Measurements from ENCODE around the gene CCN6.
A peak's percentile ranks its signal among the peaks of the same experiment; 100 is the strongest.

DNA sequence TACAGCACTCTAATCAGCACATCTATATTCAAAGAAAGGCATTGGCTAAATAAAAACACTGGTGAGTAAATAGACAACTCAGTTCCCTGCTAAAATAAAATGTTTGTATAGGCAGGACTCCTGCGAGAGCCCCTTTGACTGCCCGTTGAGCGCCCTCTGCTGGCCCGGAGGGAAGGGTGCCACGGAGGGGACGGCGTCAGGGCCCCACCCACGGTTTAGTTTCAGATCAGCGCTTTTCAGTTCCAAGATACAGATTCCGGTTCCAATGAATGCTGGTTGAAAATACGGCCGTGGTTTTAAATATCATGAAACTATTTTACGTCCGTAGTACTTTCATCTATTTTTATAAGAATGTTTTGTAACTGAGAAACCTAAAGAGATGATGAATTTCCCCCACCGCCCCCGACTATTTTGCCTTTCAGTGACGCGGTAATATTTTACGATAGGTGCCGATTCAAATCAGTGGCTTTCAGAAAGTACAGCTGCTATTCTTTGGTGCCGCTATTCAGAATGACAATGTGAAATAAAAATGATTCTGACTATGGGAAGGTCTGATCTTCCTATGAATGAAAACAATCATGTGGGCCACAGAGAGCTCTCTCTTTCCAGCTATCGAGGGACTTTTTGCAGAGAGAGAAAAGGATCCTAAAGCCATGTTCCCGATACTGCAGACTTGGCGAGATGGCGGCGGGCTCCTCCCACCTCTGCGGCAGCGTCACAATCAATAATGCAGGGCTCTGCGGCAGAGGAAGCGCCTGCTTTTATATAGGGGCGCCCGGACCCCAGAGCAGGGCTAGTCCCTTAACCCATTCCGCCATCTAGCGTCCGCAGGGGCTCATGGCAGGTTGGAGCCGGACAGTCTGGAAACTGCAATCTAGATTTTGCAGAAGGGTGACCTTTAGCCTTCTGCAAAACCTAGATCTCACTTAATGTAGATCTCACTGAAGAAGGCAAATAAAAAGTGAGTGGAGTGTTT lies 10.6 kb upstream of the CCN6 start:
- TF ChIP-seq, protein P1, sequence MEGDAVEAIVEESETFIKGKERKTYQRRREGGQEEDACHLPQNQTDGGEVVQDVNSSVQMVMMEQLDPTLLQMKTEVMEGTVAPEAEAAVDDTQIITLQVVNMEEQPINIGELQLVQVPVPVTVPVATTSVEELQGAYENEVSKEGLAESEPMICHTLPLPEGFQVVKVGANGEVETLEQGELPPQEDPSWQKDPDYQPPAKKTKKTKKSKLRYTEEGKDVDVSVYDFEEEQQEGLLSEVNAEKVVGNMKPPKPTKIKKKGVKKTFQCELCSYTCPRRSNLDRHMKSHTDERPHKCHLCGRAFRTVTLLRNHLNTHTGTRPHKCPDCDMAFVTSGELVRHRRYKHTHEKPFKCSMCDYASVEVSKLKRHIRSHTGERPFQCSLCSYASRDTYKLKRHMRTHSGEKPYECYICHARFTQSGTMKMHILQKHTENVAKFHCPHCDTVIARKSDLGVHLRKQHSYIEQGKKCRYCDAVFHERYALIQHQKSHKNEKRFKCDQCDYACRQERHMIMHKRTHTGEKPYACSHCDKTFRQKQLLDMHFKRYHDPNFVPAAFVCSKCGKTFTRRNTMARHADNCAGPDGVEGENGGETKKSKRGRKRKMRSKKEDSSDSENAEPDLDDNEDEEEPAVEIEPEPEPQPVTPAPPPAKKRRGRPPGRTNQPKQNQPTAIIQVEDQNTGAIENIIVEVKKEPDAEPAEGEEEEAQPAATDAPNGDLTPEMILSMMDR (IDR thresholded peaks at IDR 0.05), result peak; percentile 89 to 96 (median 94)
- TF ChIP-seq POLR2A (IDR thresholded peaks at IDR 0.05), result peak in 1 of 2 donors; percentile 42
